ENCODE data around the gene MR1. TPM values are rescaled to one million over a fixed set of nuclear protein-coding genes. Genes with fewer than 3 reads are reported as not detected.

Gene MR1
- total and polyA plus RNA-seq, 7 donors, result 0.70 to 3.0 (median 2.0) TPM

DNA sequence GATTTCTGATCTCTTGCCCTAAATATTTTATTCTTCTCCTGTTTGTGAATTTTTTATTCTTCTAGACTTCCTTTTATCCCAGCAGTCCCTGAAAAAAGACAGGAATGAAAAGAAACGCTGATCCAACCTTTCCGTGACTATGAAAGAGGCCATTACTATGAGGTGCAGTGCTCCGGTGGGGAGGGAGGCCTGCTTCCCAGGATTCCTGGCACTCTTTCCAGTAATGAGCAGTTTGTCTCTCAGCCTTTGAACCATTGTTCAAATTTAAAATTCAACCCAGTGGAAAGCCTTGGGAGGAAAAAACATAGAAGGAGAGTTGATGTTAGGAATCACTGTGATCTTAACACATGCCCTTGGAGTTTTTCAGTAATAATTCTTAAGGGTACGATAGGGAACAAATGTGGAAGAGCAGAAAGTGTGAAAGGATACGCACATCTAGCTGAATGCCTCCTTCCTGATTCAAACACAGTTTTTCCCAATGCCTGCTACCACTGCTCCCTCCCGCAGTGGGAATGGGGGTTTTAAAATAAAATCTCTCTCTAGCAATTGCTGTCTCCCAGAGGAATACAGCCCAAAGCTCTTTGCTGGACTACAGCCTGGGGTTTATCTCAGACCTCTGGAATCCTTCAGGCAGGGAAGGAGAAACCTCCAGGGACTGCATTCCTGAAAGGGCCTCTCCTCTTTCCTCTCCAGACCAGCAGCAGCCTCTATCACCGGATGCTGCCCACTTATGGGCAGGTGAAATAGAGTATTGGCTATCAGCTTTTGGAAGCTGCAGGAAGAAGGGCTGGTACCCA lies 60.8 kb downstream of the MR1 start:
- ATAC-seq, result peak; percentile 39 to 66 (median 48)
- TF ChIP-seq, protein P1, sequence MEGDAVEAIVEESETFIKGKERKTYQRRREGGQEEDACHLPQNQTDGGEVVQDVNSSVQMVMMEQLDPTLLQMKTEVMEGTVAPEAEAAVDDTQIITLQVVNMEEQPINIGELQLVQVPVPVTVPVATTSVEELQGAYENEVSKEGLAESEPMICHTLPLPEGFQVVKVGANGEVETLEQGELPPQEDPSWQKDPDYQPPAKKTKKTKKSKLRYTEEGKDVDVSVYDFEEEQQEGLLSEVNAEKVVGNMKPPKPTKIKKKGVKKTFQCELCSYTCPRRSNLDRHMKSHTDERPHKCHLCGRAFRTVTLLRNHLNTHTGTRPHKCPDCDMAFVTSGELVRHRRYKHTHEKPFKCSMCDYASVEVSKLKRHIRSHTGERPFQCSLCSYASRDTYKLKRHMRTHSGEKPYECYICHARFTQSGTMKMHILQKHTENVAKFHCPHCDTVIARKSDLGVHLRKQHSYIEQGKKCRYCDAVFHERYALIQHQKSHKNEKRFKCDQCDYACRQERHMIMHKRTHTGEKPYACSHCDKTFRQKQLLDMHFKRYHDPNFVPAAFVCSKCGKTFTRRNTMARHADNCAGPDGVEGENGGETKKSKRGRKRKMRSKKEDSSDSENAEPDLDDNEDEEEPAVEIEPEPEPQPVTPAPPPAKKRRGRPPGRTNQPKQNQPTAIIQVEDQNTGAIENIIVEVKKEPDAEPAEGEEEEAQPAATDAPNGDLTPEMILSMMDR (IDR thresholded peaks at IDR 0.05), result no peak
- peaks cover 70% of the 10 kb centered on the region for H3K4me1 ChIP-seq
- no peak overlapping the region for H3K4me3 ChIP-seq
- no peaks in the 10 kb centered on the region for H3K27me3 ChIP-seq (ENCODE audit: insufficient read depth in 3 of 3, low read length in 2 of 3)
- H3K36me3 ChIP-seq (ENCODE audit: insufficient read depth in 1 of 2, low read depth in 1 of 2), result no peaks in the 10 kb centered on the region
- intact Hi-C loops (cut with DNase I), result no loop called here
- 23 to 38% (median 26%) methylated on average over 7 of the region's 7 CpGs for WGBS, 3 donors
- DNase-seq, result no peak
- H3K9me3 ChIP-seq, result no peaks in the 10 kb centered on the region
- H3K27ac ChIP-seq, result peak overlapping the region; percentile 53

DNA sequence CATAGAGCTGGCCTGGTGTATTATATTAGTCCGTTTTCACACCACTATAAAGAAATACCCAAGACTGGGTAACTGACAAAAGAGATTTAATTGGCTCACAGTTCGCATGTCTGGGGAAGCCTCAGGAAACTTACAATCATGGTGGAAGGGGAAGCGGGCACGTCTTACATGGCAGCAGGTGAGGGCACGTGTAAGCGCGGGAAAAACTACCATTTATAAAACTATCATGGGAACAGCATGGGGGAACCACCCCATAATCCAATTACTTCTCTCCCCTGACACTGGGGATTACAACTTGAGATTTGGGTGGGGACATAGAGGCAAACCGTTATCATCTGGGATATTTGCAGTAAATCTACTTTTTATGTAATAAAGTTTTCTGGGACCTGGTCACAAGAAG lies 61.5 kb downstream of the MR1 start:
- TF ChIP-seq, protein P1 (IDR thresholded peaks at IDR 0.05), result no peak
- no peaks in the 10 kb centered on the region for H3K9me3 ChIP-seq
- H3K4me3 ChIP-seq, result no peak overlapping the region
- H3K36me3 ChIP-seq (ENCODE audit: insufficient read depth in 1 of 2, low read depth in 1 of 2), result no peaks in the 10 kb centered on the region
- ATAC-seq, result no peak
- WGBS, 3 donors, result 81 to 86% (median 82%) methylated on average over 8 of the region's 8 CpGs
- H3K4me1 ChIP-seq, result peaks cover 74% of the 10 kb centered on the region
- peak overlapping the region; percentile 53 for H3K27ac ChIP-seq
- H3K27me3 ChIP-seq (ENCODE audit: insufficient read depth in 3 of 3, low read length in 2 of 3), result no peaks in the 10 kb centered on the region
- intact Hi-C loops (cut with DNase I), result no loop called here
- DNase-seq, result no peak

DNA sequence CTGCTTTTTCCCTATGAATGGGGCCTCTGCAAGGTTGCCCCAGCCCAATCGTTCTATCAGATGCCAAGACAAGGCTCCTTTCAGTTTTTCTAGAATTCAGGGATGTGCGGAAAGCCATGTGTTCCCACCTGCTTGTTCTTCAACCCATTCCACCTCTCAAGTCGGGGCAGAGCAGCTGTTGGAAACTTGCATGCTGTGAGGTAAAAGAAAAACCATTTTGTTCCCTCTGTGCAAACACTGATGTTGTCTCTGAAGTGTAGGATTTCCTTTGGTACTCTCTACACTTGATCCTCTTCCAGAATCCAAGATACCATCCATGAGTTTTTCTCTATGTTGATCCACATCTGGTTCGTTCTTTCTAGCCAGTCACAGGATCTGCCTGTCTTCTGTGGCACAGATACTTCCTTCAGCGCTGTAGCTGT lies 62.0 kb downstream of the MR1 start:
- H3K36me3 ChIP-seq (ENCODE audit: insufficient read depth in 1 of 2, low read depth in 1 of 2), result no peaks in the 10 kb centered on the region
- peak overlapping the region; percentile 32 for H3K27ac ChIP-seq
- peaks cover 74% of the 10 kb centered on the region for H3K4me1 ChIP-seq
- ATAC-seq, result peak in 2 of 4 donors; percentile 1 to 3
- intact Hi-C loops (cut with DNase I), result no loop called here
- no peak overlapping the region for H3K4me3 ChIP-seq
- 53 to 70% (median 56%) methylated on average over 5 of the region's 5 CpGs for WGBS, 3 donors
- no peak for DNase-seq
- TF ChIP-seq, protein P1 (IDR thresholded peaks at IDR 0.05), result no peak
- no peaks in the 10 kb centered on the region for H3K27me3 ChIP-seq (ENCODE audit: insufficient read depth in 3 of 3, low read length in 2 of 3)
- no peaks in the 10 kb centered on the region for H3K9me3 ChIP-seq

DNA sequence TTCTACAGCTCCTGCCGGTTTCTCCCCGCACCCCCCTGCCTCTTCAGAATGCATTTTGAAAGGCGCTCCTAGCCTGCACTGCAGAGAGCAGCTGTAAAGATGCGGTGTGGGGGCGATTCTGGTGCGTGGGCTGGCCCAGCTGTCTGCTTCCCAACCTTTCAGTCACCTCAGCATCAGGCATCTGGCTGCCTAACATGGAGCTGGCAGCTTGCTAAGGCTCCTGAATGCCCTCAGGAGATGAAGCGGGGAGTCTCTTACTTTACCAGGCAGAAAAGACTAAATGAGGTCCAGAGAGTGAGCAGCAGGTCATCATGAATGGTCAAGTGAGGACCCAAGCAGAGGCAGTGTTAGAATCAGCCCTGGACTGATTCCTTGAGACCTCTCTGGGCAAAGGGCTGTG lies 63.5 kb downstream of the MR1 start:
- intact Hi-C loops (cut with DNase I), result no loop called here
- H3K27me3 ChIP-seq (ENCODE audit: insufficient read depth in 3 of 3, low read length in 2 of 3), result no peaks in the 10 kb centered on the region
- ATAC-seq, result peak in 1 of 4 donors; percentile 3
- TF ChIP-seq, protein P1 (IDR thresholded peaks at IDR 0.05), result no peak
- peak in 1 of 2 donors; percentile 28 for DNase-seq
- 50 to 69% (median 66%) methylated on average over 7 of the region's 7 CpGs for WGBS, 3 donors
- H3K4me3 ChIP-seq, result no peak overlapping the region
- H3K9me3 ChIP-seq, result no peaks in the 10 kb centered on the region
- no peaks in the 10 kb centered on the region for H3K36me3 ChIP-seq (ENCODE audit: insufficient read depth in 1 of 2, low read depth in 1 of 2)
- no peak overlapping the region for H3K27ac ChIP-seq
- peaks cover 65% of the 10 kb centered on the region for H3K4me1 ChIP-seq
